Upper lobe of left lung (tissue), 6 donors: Measurements from ENCODE around the gene MINDY3. TPM values are rescaled to one million over a fixed set of nuclear protein-coding genes. Genes with fewer than 3 reads are reported as not detected.

Experiments used
- ATAC-seq, 2 donors: fragments of 200-7000 bp; cut with Tn5 transposase; one replicate each; pipeline ENCODE4 v1.9.1; 2022; ENCODE audit warnings: mild to moderate bottlenecking in 2 of 2, moderate library complexity in 2 of 2; ENCODE audit not compliant: low FRiP score in 2 of 2
- DNase-seq, 2 donors: peaks; one replicate each; pipeline ENCODE4 v3.0.0-alpha.2; 2019 to 2020
- H3K27ac ChIP-seq, 4 donors: fragments of 200-600 bp; sonication (generic); one replicate each; pipeline ENCODE4 v1.5.1; 2016 to 2019
- H3K27me3 ChIP-seq, 4 donors: fragments of 200-600 bp; sonication (generic); one replicate each; pipeline ENCODE4 v1.5.1; 2017 to 2019
- H3K36me3 ChIP-seq, 4 donors: fragments of 200-600 bp; sonication (generic); one replicate each; pipeline ENCODE4 v1.5.1; 2016 to 2019
- H3K4me1 ChIP-seq, 4 donors: fragments of 200-600 bp; sonication (generic); one replicate each; pipeline ENCODE4 v1.5.1; 2018 to 2019
- H3K4me3 ChIP-seq, 4 donors: fragments of 200-600 bp; sonication (generic); one replicate each; pipeline ENCODE4 v1.5.1; 2017 to 2019; ENCODE audit warnings: mild to moderate bottlenecking in 2 of 4, moderate library complexity in 1 of 4
- H3K9me3 ChIP-seq, 4 donors: fragments of 200-600 bp; sonication (generic); one replicate each; pipeline ENCODE4 v1.5.1; 2018 to 2019
- CTCF ChIP-seq, 6 experiments: fragments of 450-650 bp in 4 of 6; fragments of 200-600 bp in 2 of 6; sonication (generic) in 2 of 6; IDR thresholded peaks; one replicate each; pipeline ENCODE4 v1.5.1; 2016 to 2019; ENCODE audit warnings: antibody characterized with exemption in 6 of 6
- EP300 ChIP-seq, 4 donors: sonication (generic); formaldehyde crosslinking; IDR thresholded peaks; one replicate each; pipeline ENCODE4 v1.5.1; 2017; ENCODE audit warnings: antibody characterized with exemption in 4 of 4, control low read depth in 2 of 4
- POLR2A ChIP-seq, 4 donors: fragments of 450-650 bp; IDR thresholded peaks; one replicate each; pipeline ENCODE4 v1.5.1; 2016 to 2017; ENCODE audit warnings: antibody characterized with exemption in 4 of 4, mild to moderate bottlenecking in 2 of 4
- POLR2AphosphoS5 ChIP-seq, 2 donors: sonication (generic); formaldehyde crosslinking; IDR thresholded peaks; one replicate each; pipeline ENCODE4 v1.5.1; 2017; ENCODE audit warnings: antibody characterized with exemption in 2 of 2
- WGBS, 2 donors: methylation state at CpG; one replicate each; pipeline ENCODE4 v1.1.5; 2017 to 2018; 5-methylcytosine and 5-hydroxymethylcytosine counted together
- total RNA-seq, 6 donors: library from RNA; depleted of rRNA in 4 of 6; stranded (reverse); fragments of >200 nt in 4 of 6; gene quantifications; one replicate each; pipeline versions ENCODE4 v1.1.0 to v1.2.1, GENCODE V29; 2016 to 2021
- donor health status: DM: no; HTN: no; CAD: no; lungs with moderate emphysema.
- donor health status: DM: no; HTN: yes; CAD: no; lungs with severe emphysema.

Gene MINDY3
- total RNA-seq, 6 donors from 2014 or later = 10.8 to 39.8 (median 26.5) TPM

GRCh38 chr10:15841696-15842095 is 18.6 kb downstream of the MINDY3 start:
- DNase-seq (no peak), ATAC-seq (no peak)
- H3K4me1 ChIP-seq = peaks cover 0 to 23% (median 13%) of the 10 kb centered on the region in 4 donors
- no peak overlapping the region for H3K4me3 ChIP-seq
- H3K27ac ChIP-seq = no peak overlapping the region
- WGBS, 2 donors = 62 to 72% methylated on average over 3 of the region's 3 CpGs
- H3K27me3 ChIP-seq = no peaks in the 10 kb centered on the region
- no peak for TF ChIP-seq CTCF (IDR thresholded peaks at IDR 0.05)
- no peak for TF ChIP-seq POLR2AphosphoS5 (IDR thresholded peaks at IDR 0.05)
- no peak for TF ChIP-seq EP300 (IDR thresholded peaks at IDR 0.05)
- TF ChIP-seq POLR2A (IDR thresholded peaks at IDR 0.05) = no peak
- H3K9me3 ChIP-seq = no peaks in the 10 kb centered on the region
- H3K36me3 ChIP-seq = peaks cover 0 to 3% (median 0%) of the 10 kb centered on the region in 4 donors

- Histone ChIP-seq H3K27me3 (no peaks in the 10 kb centered on the region), H3K4me1 (peaks cover 0 to 7% (median 2%) of the 10 kb centered on the region in 4 donors), H3K9me3 (no peaks in the 10 kb centered on the region), H3K36me3 (peaks cover 0 to 20% (median 7%) of the 10 kb centered on the region in 4 donors), H3K27ac (no peak overlapping the region), H3K4me3 (no peak overlapping the region)
- DNase-seq (no peak), ATAC-seq (no peak)
- TF ChIP-seq EP300 (IDR thresholded peaks at IDR 0.05) (no peak), CTCF (IDR thresholded peaks at IDR 0.05) (no peak)
- WGBS, 2 donors = 60 to 64% methylated on average over 4 of the region's 4 CpGs
Measured at GRCh38 chr10:15836807-15837206, 23.5 kb downstream of the MINDY3 start.

- Histone ChIP-seq H3K27me3 (no peaks in the 10 kb centered on the region), H3K9me3 (no peaks in the 10 kb centered on the region), H3K36me3 (peaks cover 0 to 53% (median 20%) of the 10 kb centered on the region in 4 donors), H3K27ac (no peak overlapping the region), H3K4me3 (no peak overlapping the region), H3K4me1 (no peaks in the 10 kb centered on the region)
- DNase-seq = no peak
- TF ChIP-seq CTCF (IDR thresholded peaks at IDR 0.05) (no peak), POLR2AphosphoS5 (IDR thresholded peaks at IDR 0.05) (no peak), POLR2A (IDR thresholded peaks at IDR 0.05) (no peak), EP300 (IDR thresholded peaks at IDR 0.05) (no peak)
- no peak for ATAC-seq
- 85 to 87% methylated on average over 4 of the region's 4 CpGs for WGBS, 2 donors
Measured at GRCh38 chr10:15829495-15829894, 30.8 kb downstream of the MINDY3 start.

GRCh38 chr10:15824498-15824897 is 35.8 kb downstream of the MINDY3 start:
- no peaks in the 10 kb centered on the region for H3K9me3 ChIP-seq
- no peaks in the 10 kb centered on the region for H3K4me1 ChIP-seq
- no peak overlapping the region for H3K4me3 ChIP-seq
- H3K27ac ChIP-seq = no peak overlapping the region
- peak in 4 of 6 experiments; percentile 14 to 48 (median 32) for TF ChIP-seq CTCF (IDR thresholded peaks at IDR 0.05)
- no peak for TF ChIP-seq POLR2AphosphoS5 (IDR thresholded peaks at IDR 0.05)
- DNase-seq (no peak), ATAC-seq (no peak)
- H3K36me3 ChIP-seq = peaks cover 0 to 52% (median 3%) of the 10 kb centered on the region in 4 donors
- WGBS, 2 donors = 69 to 77% methylated on average over 1 of the region's 1 CpG
- H3K27me3 ChIP-seq = no peaks in the 10 kb centered on the region

- H3K9me3 ChIP-seq = no peaks in the 10 kb centered on the region
- DNase-seq = no peak
Measured at GRCh38 chr10:15822131-15822530, 38.2 kb downstream of the MINDY3 start.

More at GRCh38 chr10:15822131-15822530, 38.2 kb downstream of the MINDY3 start:
- Histone ChIP-seq H3K4me1 (no peaks in the 10 kb centered on the region), H3K36me3 (peaks cover 0 to 37% (median 0%) of the 10 kb centered on the region in 4 donors), H3K4me3 (no peak overlapping the region), H3K27ac (no peak overlapping the region), H3K27me3 (no peaks in the 10 kb centered on the region)
- WGBS, 2 donors = 78 to 79% methylated on average over 4 of the region's 4 CpGs
- ATAC-seq = no peak
- TF ChIP-seq POLR2AphosphoS5 (IDR thresholded peaks at IDR 0.05) (no peak), POLR2A (IDR thresholded peaks at IDR 0.05) (no peak), EP300 (IDR thresholded peaks at IDR 0.05) (no peak), CTCF (IDR thresholded peaks at IDR 0.05) (no peak)
